Endodermal cell (in vitro differentiated cells): Measurements from ENCODE around the gene NELFA. TPM values are rescaled to one million over a fixed set of nuclear protein-coding genes. Genes with fewer than 3 reads are reported as not detected.

Experiments used
- DNase-seq: peaks from one replicate; pipeline ENCODE4 v3.0.0-alpha.2; 2017
- H3K27ac ChIP-seq: 2 replicates; pipeline ENCODE4 v1.5.1; 2013; ENCODE audit warnings: mild to moderate bottlenecking, low read depth, low read length, moderate library complexity
- H3K27me3 ChIP-seq: 2 replicates; pipeline ENCODE4 v1.6.1; 2013; ENCODE audit warnings: mild to moderate bottlenecking, low read length, moderate library complexity; ENCODE audit not compliant: insufficient read depth, control insufficient read depth, poor library complexity, severe bottlenecking
- H3K36me3 ChIP-seq: 2 replicates; pipeline ENCODE4 v1.7.0; 2013; ENCODE audit warnings: mild to moderate bottlenecking, low read length, moderate library complexity; ENCODE audit not compliant: control insufficient read depth, insufficient read depth
- H3K4me1 ChIP-seq: one replicate; pipeline ENCODE4 v1.7.0; 2013; ENCODE audit warnings: low read length; ENCODE audit not compliant: control insufficient read depth, insufficient read depth
- H3K4me3 ChIP-seq: 2 replicates; pipeline ENCODE4 v1.5.1; 2013; ENCODE audit warnings: mild to moderate bottlenecking, low read length, moderate library complexity
- H3K9ac ChIP-seq: 2 replicates; pipeline ENCODE4 v1.6.1; 2013; ENCODE audit warnings: mild to moderate bottlenecking, low read length, moderate library complexity; ENCODE audit not compliant: poor library complexity, severe bottlenecking; ENCODE audit errors: extremely low read depth
- H3K9me3 ChIP-seq: 2 replicates; pipeline ENCODE4 v1.6.1; 2013; ENCODE audit warnings: mild to moderate bottlenecking, low read length, moderate library complexity; ENCODE audit not compliant: control insufficient read depth
- H3K27ac Mint-ChIP-seq: 2 replicates; pipeline ENCODE4 v1.8.0; 2020; ENCODE audit warnings: mixed read lengths
- H3K27me3 Mint-ChIP-seq: 2 replicates; pipeline ENCODE4 v1.8.0; 2021; ENCODE audit warnings: mild to moderate bottlenecking, mixed read lengths; ENCODE audit not compliant: insufficient read depth
- H3K36me3 Mint-ChIP-seq: 2 replicates; pipeline ENCODE4 v1.8.0; 2020; ENCODE audit warnings: low read depth, mixed read lengths
- H3K4me1 Mint-ChIP-seq: 2 replicates; pipeline ENCODE4 v1.8.0; 2020; ENCODE audit warnings: mixed read lengths
- H3K4me3 Mint-ChIP-seq: 2 replicates; pipeline ENCODE4 v1.8.0; 2020; ENCODE audit warnings: mild to moderate bottlenecking, moderate library complexity, mixed read lengths
- H3K9me3 Mint-ChIP-seq: 2 replicates; pipeline ENCODE4 v1.8.0; 2020; ENCODE audit warnings: mild to moderate bottlenecking, mixed read lengths
- CTCF ChIP-seq: fragments of 200-600 bp; sonication (generic); conservative IDR thresholded peaks from 2 replicates; pipeline ENCODE4 v1.5.0; 2021; ENCODE audit warnings: antibody characterized with exemption, mild to moderate bottlenecking
- WGBS, 2 experiments: methylation state at CpG; one replicate each; pipeline versions ENCODE4 v1.1.5 to v1.1.7; 2013; ENCODE audit warnings: missing lambda C conversion rate in 2 of 2, mixed read lengths in 1 of 2; ENCODE audit not compliant: insufficient coverage in 1 of 2, insufficient read length in 1 of 2; 5-methylcytosine and 5-hydroxymethylcytosine counted together
- total RNA-seq, 2 donors: library from RNA; stranded (reverse); fragmentation: NEBNext Ultra II Directional in 1 of 2; extraction: Animal tissue kit (Norgen Biotek cat#: 25700) in 1 of 2; gene quantifications; 2 replicates in 1 of 2; 3 replicates in 1 of 2; pipeline ENCODE4 v1.2.1, GENCODE V29; 2021

Gene NELFA
- total RNA-seq, 2 donors from 2014 or later: 54.8 to 60.1 TPM

- H3K36me3 Mint-ChIP-seq: peaks cover 32% of the 10 kb centered on the region
- no peaks in the 10 kb centered on the region for H3K4me1 Mint-ChIP-seq
- no peak overlapping the region for H3K27ac Mint-ChIP-seq
- no peak overlapping the region for H3K4me3 Mint-ChIP-seq
- H3K9me3 Mint-ChIP-seq: no peaks in the 10 kb centered on the region
- DNase-seq: no peak
- Histone ChIP-seq H3K9me3 (no peaks in the 10 kb centered on the region), H3K27me3 (no peaks in the 10 kb centered on the region), H3K4me3 (no peak overlapping the region), H3K9ac (no peak overlapping the region), H3K36me3 (peaks cover 36% of the 10 kb centered on the region), H3K4me1 (no peaks in the 10 kb centered on the region), H3K27ac (no peak overlapping the region)
- no peaks in the 10 kb centered on the region for H3K27me3 Mint-ChIP-seq
- no peak for TF ChIP-seq CTCF
- 95% methylated on average over 32 to 33 of the region's 33 CpGs for WGBS, 2 experiments
Measured at GRCh38 chr4:1989533-1990347, 19.0 kb downstream of the NELFA start.

GRCh38 chr4:1988327-1988724 lies 20.4 kb downstream of the NELFA start:
- Histone ChIP-seq H3K9ac (no peak overlapping the region), H3K4me3 (no peak overlapping the region), H3K36me3 (peaks cover 43% of the 10 kb centered on the region), H3K27me3 (no peaks in the 10 kb centered on the region), H3K9me3 (no peaks in the 10 kb centered on the region), H3K4me1 (no peaks in the 10 kb centered on the region), H3K27ac (no peak overlapping the region)
- H3K9me3 Mint-ChIP-seq: no peaks in the 10 kb centered on the region
- H3K27ac Mint-ChIP-seq: no peak overlapping the region
- no peak overlapping the region for H3K4me3 Mint-ChIP-seq
- H3K36me3 Mint-ChIP-seq: peaks cover 32% of the 10 kb centered on the region
- TF ChIP-seq CTCF: no peak
- H3K4me1 Mint-ChIP-seq: no peaks in the 10 kb centered on the region
- WGBS, 2 experiments: 96 to 98% methylated on average over 9 to 11 of the region's 12 CpGs
- DNase-seq: no peak
- H3K27me3 Mint-ChIP-seq: no peaks in the 10 kb centered on the region

GRCh38 chr4:1987721-1988326 lies 20.9 kb downstream of the NELFA start:
- 93 to 96% methylated on average over 25 to 26 of the region's 26 CpGs for WGBS, 2 experiments
- no peak overlapping the region for H3K4me3 ChIP-seq
- peaks cover 48% of the 10 kb centered on the region for H3K36me3 ChIP-seq
- no peak overlapping the region for H3K9ac ChIP-seq
- H3K4me1 Mint-ChIP-seq: no peaks in the 10 kb centered on the region
- H3K9me3 Mint-ChIP-seq: no peaks in the 10 kb centered on the region
- no peaks in the 10 kb centered on the region for H3K9me3 ChIP-seq
- H3K36me3 Mint-ChIP-seq: peaks cover 32% of the 10 kb centered on the region
- H3K4me1 ChIP-seq: no peaks in the 10 kb centered on the region
- H3K27ac Mint-ChIP-seq: no peak overlapping the region
- H3K27me3 Mint-ChIP-seq: no peaks in the 10 kb centered on the region
- no peak overlapping the region for H3K27ac ChIP-seq
- H3K27me3 ChIP-seq: no peaks in the 10 kb centered on the region
- DNase-seq: no peak
- H3K4me3 Mint-ChIP-seq: no peak overlapping the region
- TF ChIP-seq CTCF: no peak
